GM18499 (cell line): ENCODE data around the gene EOLA2.
"Not testable (repeated sequence)": the region's sequence is repeated elsewhere in the genome, so short reads cannot be mapped to it uniquely, and the experiment has no call there.

ENCODE experiments used
- ATAC-seq: cut with Tn5 transposase; IDR thresholded peaks from one replicate; pipeline ENCODE4 v1.9.1; 2021; ENCODE audit warnings: moderate number of reproducible peaks; ENCODE audit not compliant: insufficient read depth, unreplicated experiment

The EOLA2 gene

GRCh38 chrX:149933547-149933946 is 4.7 kb downstream of the EOLA2 start:
- ATAC-seq: not testable (repeated sequence)

DNA sequence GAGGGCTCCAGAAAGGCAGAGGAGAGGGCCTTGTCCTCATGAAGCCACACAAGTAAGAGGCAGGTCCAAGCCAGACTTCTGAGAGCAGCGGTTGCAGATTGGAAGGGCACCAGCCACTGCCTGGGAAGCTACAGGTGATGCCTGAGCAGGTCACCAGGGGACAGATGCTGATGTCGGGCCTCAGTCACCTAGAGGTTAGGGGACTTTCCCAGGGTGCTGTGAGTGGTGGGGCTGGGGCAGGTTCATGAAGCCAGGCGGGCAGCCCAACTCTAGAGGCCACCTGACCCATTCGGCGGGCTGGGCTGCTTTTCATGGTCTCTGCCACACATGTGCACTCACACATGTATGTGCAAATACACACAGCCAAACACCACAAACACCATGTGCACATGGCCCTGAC is 5.3 kb downstream of the EOLA2 start:
- ATAC-seq: not testable (repeated sequence)

DNA sequence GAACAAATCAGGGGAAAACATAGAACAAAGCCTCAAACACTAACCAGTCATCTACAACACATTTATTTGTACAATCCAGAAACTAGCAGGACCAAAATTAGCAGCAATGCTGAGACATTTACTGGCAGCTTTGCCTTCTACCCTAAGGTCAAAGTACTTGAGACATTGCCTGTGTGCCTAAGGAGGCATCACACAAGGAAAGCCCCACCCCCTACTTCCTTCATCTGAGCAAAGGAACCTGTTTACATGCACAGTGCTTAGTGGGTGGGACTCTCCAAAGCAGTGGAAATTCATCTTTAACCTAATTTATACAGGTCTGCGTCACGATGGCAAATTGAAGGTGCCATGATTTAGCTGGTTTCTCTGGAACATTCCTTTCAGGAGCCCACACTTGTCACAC is 6.1 kb downstream of the EOLA2 start:
- not testable (repeated sequence) for ATAC-seq

- ATAC-seq: not testable (repeated sequence)
These were observed 6.9 kb downstream of the EOLA2 start for GRCh38 chrX:149931355-149931754.

DNA sequence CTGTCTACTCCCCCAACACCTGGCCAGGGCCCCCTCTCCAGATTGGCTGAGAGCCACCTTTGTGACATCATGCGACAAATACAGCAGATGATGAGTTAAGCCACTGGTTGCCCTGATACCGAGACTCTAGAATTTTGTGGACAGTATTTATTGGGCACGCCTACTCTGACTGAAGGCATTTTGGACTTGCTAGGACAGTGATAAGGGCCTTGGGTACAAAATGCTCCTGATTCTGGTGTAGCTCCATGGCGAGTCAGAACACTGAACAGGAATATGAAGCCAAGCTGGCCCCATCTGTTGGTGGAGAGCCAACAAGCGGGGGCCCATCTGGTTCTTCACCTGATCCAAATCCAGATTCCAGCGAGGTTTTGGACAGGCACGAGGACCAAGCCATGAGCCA is 8.9 kb downstream of the EOLA2 start, which contains the start of gene HSFX4:
Gene HSFX4 (plus strand): TSS at position 174 of the 400 bp plus-strand sequence. CDS start 72 bp downstream, at position 246.
- not testable (repeated sequence) for ATAC-seq

DNA sequence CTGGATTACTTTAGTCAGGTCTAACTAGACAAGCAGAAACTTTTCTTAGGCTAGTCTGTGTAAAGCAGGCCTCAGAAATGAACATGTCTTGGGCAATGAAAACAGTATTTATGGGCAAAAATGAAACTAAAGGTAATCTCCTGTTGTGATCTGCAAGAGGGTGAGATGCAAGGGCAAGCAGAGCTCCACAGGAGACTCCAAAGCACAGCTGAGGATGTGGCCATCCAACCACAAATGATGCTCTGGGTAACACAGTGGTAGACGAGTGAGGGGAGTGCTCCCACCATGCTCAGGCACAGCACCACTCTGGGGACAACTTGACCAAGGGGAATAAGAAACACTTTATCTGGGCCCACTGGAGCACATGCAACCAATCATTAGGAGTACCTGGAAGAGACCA is 9.7 kb downstream of the EOLA2 start:
- not testable (repeated sequence) for ATAC-seq

DNA sequence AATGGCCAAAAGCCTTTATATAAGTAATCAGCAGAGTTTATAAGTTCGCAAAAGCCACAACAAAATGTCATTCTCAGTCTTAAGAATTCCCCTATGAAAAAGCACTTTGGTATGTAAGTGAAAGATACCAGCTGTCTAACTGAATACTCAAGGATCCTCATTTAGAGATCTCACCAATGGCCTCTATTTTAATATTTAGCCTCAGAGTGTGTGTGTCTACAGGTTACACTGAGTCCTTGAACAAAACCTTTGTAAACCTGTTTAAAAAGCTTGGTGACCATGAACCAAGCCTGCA is 10.4 kb downstream of the EOLA2 start:
- peak; percentile 52 for ATAC-seq

DNA sequence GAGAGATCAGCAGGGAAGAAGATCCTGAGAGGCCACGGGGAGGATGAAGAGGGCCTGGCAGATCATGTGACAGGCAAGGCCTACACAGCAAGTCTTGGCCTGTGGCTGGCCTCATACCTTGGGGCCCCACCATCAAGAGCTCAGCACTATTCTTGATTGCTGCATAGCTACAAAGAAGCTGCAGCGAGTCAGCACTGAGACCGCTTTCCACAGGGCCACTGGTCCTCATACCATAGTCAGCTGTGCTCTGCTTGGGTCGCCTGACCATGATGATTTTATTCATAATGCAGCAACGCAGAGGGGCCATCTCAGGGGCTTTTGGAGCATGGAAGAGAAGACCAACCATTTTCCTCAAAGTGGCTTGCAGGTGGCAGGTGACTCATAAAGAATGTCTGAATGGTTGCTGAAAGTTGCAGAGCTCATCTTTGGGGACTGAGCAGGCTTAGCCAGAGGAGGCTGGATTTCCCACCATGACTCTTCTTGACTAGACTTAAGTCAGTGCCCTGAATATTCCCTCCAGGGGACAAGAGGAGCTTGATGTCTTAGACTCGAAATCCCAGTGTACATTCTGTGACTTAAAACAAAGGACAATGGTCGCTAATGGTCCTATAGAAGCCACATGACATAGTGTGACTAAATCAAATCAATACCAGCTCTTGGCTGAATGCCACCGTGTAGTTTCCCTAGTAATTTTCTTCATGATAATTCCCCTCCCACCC is 10.9 kb downstream of the EOLA2 start:
- not testable (repeated sequence) for ATAC-seq

- ATAC-seq: not testable (repeated sequence)
These were observed 13.9 kb downstream of the EOLA2 start for GRCh38 chrX:149924434-149924833.

DNA sequence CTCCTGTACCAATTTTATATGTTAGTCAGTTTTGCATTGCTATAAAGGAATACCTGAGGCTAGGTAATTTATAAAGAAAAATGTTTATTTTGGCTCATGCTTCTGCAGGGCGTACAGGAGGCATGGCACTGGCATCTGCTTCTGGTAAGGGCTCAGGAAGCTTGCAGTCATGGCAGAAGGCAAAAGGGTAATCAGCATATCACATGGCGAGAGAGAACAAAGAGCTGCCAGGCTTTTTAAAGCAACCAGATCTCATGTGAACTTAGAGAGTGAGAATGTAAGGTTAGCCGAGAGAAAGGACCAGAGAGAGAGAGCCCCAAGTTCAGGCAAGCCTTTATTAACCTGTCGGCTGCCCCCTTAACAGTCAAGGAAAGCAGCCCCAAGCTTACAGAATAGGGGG is 14.5 kb downstream of the EOLA2 start:
- not testable (repeated sequence) for ATAC-seq

DNA sequence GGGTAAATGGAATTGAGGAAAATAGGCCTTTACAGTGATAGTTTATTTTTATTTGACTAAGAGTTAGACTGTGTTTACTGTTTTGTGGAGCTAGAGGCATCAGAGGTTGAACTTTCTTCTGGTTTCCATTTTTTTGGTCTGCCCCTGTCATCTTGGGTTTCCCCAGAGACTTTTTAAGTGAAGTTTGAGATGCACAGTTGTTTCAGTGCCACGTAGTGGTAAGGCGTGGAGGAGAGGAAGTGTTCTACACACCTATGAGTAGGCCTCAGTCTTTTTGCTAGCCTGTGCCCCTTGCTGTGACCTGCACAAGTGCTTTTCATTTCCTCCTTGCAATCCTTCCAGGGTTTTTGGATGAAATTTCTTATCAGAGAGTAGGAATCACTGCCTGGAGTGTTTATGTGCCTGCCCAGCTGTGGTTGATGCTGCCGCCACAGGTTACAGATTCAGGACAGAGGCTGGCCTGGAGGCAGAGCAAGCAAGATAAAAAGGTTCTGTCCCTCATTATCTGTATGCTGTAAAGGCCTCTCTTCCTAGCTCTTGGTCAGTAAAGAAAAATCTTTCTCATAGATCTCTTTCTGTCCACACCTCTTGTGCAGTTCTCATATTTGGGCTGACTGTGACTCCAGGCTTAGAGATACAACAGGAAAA is 21.4 kb downstream of the EOLA2 start:
- ATAC-seq: peak; percentile 77

DNA sequence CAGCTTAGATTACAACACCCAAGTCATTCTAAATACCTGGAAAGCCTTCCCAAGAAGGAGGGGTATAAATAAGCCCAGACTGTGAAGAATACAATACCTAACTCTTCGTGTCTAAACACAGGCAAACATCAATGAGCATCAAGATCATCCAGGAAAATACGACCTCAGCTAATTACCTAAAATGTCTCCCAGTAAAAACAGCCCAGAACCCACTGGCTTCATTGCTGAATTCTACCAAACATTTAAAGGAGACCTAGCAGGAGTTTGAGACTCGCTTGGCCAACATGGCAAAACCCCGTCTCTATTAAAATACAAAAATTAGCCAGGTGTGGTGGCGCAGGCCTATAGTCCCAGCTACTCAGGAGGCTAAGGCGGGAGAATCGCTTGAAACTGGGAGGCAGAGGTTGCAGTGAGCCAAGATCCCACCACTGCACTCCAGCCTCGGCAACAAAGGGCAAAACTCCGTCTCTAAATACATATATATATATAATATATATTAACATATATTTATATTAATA is 28.1 kb downstream of the EOLA2 start:
- ATAC-seq: no peak

- ATAC-seq: no peak
These were observed 28.7 kb downstream of the EOLA2 start for GRCh38 chrX:149909324-149910177.

- no peak for ATAC-seq
These were observed 29.6 kb downstream of the EOLA2 start for GRCh38 chrX:149908727-149909126.

GRCh38 chrX:149908308-149908707 is 30.0 kb downstream of the EOLA2 start:
- no peak for ATAC-seq

- ATAC-seq: peak; percentile 58
These were observed 34.2 kb downstream of the EOLA2 start for GRCh38 chrX:149903889-149904748.

- no peak for ATAC-seq
These were observed 39.7 kb downstream of the EOLA2 start for GRCh38 chrX:149898554-149898953.

GRCh38 chrX:149890828-149891227 is 47.5 kb downstream of the EOLA2 start:
- not testable (repeated sequence) for ATAC-seq
